Subcutaneous adipose tissue (tissue), 4 donors: Measurements from ENCODE around the gene ASAP3. TPM values are rescaled to one million over a fixed set of nuclear protein-coding genes. Genes with fewer than 3 reads are reported as not detected.

ENCODE experiments used
- total RNA-seq, 4 donors: library from RNA; depleted of rRNA; stranded (reverse); fragments of >200 nt; gene quantifications; one replicate each; pipeline ENCODE4 v1.1.0, GENCODE V29; 2016
- TF ChIP-seq, protein P1 (sequence below): fragments of 450-650 bp; IDR thresholded peaks from one replicate; pipeline ENCODE4 v1.5.1; 2016; ENCODE audit warnings: low read depth, mild to moderate bottlenecking, control low read depth, antibody characterized with exemption, moderate library complexity

Gene ASAP3
- total RNA-seq, 4 donors from 2014 or later: 18.4 to 51.7 (median 42.1) TPM

GRCh38 chr1:23423415-23424292 lies 60.3 kb downstream of the ASAP3 start:
- TF ChIP-seq, protein P1, sequence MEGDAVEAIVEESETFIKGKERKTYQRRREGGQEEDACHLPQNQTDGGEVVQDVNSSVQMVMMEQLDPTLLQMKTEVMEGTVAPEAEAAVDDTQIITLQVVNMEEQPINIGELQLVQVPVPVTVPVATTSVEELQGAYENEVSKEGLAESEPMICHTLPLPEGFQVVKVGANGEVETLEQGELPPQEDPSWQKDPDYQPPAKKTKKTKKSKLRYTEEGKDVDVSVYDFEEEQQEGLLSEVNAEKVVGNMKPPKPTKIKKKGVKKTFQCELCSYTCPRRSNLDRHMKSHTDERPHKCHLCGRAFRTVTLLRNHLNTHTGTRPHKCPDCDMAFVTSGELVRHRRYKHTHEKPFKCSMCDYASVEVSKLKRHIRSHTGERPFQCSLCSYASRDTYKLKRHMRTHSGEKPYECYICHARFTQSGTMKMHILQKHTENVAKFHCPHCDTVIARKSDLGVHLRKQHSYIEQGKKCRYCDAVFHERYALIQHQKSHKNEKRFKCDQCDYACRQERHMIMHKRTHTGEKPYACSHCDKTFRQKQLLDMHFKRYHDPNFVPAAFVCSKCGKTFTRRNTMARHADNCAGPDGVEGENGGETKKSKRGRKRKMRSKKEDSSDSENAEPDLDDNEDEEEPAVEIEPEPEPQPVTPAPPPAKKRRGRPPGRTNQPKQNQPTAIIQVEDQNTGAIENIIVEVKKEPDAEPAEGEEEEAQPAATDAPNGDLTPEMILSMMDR: no peak

GRCh38 chr1:23422941-23423340 lies 61.0 kb downstream of the ASAP3 start:
- TF ChIP-seq, protein P1: no peak

GRCh38 chr1:23422241-23422877 lies 61.6 kb downstream of the ASAP3 start:
- TF ChIP-seq, protein P1: no peak

DNA sequence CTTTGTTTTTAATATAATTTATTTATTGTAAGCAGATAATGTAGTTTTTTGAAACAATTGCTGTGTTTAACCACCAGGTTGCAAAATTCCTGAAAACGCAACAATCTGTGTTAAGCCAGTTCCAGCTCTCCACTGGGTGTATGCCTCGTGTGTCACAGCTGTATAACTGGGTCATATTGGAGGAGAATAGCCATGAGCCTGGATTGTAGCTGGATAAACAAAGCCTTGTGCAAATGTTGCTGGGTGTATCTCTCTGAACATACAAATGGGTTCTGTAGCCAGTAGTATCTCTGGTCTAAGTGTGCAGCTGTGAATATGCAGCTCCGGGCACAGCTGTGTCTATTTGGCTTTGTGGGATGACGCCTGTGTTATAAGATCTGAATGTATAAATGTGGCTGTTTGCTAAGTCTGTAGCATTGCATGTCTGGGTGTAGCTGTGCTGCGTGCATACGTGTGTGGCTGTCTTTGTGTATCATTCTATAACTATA lies 62.2 kb downstream of the ASAP3 start:
- TF ChIP-seq, protein P1: no peak

GRCh38 chr1:23421343-23421742 lies 62.6 kb downstream of the ASAP3 start:
- TF ChIP-seq, protein P1: no peak

DNA sequence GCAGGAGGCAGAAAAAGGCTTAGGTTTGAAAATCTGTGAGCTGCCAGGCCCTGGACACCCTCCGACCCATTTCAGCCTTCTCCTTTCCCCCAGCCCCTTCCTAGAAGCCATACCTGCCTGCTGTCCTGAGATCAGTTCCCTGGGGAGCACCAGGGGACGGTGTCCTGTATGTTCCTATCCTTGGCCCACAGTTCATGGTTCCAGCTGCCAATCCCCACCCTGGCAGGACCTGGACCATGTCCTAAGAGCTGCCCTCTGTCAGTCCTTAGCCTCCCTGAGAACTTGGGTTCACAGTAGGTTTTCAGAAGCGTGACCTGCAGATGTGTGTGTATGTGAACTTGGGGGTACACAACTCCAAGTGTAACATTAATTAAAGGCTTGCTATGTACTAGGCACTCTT lies 63.2 kb downstream of the ASAP3 start:
- TF ChIP-seq, protein P1: no peak

DNA sequence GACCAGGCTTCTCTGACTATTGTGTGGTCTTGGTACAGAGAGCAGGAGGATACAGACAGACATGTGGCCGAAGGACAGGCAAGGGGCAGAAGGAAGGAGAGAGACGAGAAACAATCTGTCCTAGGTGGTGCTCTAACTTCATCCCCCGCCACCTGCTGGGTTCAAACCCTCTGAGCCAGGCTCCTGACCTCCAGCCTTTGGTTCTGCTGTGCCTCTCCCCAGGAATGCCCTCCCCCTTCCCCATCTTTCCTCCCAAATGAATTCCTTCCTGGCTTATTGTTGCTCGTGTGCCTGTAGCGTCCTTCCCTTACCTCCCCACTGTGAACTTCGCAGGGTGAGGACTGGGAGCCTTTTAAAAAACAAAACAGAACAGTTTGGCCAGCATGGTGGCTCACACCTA lies 64.8 kb downstream of the ASAP3 start:
- TF ChIP-seq, protein P1: no peak
